BE2C (cell line): ENCODE data around the gene ALKBH7.
"Not testable (repeated sequence)": the region's sequence is repeated elsewhere in the genome, so short reads cannot be mapped to it uniquely, and the experiment has no call there.

Experiments
- DNase-seq: peaks from one replicate; pipeline ENCODE4 v3.0.0-alpha.2; 2020
- H3K27me3 ChIP-seq: fragments of 250-450 bp; sonication (Bioruptor Pico); 2 replicates; pipeline ENCODE4 v1.5.1; 2020; ENCODE audit warnings: mild to moderate bottlenecking
- H3K36me3 ChIP-seq: fragments of 250-450 bp; sonication (Bioruptor Pico); 2 replicates; pipeline ENCODE4 v1.5.1; 2020; ENCODE audit warnings: mild to moderate bottlenecking
- H3K4me1 ChIP-seq: fragments of 250-450 bp; sonication (Bioruptor Pico); 2 replicates; pipeline ENCODE4 v1.5.1; 2020
- H3K4me3 ChIP-seq: 2 replicates; pipeline ENCODE4 v1.5.1; 2011; ENCODE audit warnings: low read depth, low read length
- H3K9me3 ChIP-seq: fragments of 250-450 bp; sonication (Bioruptor Pico); 2 replicates; pipeline ENCODE4 v1.5.1; 2020
- TF ChIP-seq, protein P1 (sequence below): IDR thresholded peaks from 2 replicates; pipeline ENCODE4 v1.5.1; 2012; ENCODE audit warnings: mild to moderate bottlenecking, low read depth, low read length

ALKBH7 gene

GRCh38 chr19:6394831-6395230 lies 22.2 kb downstream of the ALKBH7 start:
- Histone ChIP-seq H3K4me3 (no peak overlapping the region), H3K9me3 (no peaks in the 10 kb centered on the region), H3K4me1 (peaks cover 6% of the 10 kb centered on the region; the same call in 1 of the 2 replicates), H3K27me3 (no peaks in the 10 kb centered on the region), H3K36me3 (peaks cover 5% of the 10 kb centered on the region)
- TF ChIP-seq, protein P1, sequence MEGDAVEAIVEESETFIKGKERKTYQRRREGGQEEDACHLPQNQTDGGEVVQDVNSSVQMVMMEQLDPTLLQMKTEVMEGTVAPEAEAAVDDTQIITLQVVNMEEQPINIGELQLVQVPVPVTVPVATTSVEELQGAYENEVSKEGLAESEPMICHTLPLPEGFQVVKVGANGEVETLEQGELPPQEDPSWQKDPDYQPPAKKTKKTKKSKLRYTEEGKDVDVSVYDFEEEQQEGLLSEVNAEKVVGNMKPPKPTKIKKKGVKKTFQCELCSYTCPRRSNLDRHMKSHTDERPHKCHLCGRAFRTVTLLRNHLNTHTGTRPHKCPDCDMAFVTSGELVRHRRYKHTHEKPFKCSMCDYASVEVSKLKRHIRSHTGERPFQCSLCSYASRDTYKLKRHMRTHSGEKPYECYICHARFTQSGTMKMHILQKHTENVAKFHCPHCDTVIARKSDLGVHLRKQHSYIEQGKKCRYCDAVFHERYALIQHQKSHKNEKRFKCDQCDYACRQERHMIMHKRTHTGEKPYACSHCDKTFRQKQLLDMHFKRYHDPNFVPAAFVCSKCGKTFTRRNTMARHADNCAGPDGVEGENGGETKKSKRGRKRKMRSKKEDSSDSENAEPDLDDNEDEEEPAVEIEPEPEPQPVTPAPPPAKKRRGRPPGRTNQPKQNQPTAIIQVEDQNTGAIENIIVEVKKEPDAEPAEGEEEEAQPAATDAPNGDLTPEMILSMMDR = no peak
- DNase-seq = no peak

DNA sequence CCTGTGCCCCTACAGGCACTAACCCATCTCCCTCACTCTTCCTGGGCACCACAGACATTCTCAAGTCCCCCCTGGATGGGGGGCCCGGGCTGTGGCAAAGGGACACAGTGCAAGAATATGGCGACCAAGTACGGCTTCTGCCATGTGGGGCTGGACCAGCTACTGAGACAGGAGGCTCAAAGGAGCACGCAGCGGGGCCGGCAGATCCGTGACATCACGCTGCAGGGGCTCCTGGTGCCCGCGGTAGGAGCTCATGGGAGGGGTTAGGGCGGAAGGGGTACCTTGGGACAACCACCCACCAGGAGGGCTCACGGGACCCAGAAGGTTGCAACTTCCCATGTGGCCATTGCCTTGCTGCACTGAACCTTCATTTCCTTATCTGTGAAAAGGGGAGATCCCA lies 23.7 kb downstream of the ALKBH7 start:
- no peak overlapping the region for H3K4me3 ChIP-seq
- no peaks in the 10 kb centered on the region; the same call in 1 of the 2 replicates for H3K36me3 ChIP-seq
- H3K9me3 ChIP-seq = no peaks in the 10 kb centered on the region
- H3K4me1 ChIP-seq = peaks cover 6% of the 10 kb centered on the region; the same call in 1 of the 2 replicates
- DNase-seq = no peak
- no peaks in the 10 kb centered on the region for H3K27me3 ChIP-seq
- TF ChIP-seq, protein P1 = no peak

GRCh38 chr19:6400062-6400944 lies 27.7 kb downstream of the ALKBH7 start:
- not testable (repeated sequence) for H3K36me3 ChIP-seq, H3K9me3 ChIP-seq, H3K27me3 ChIP-seq

GRCh38 chr19:6402058-6402457 lies 29.5 kb downstream of the ALKBH7 start:
- Histone ChIP-seq H3K4me1 (no peaks in the 10 kb centered on the region), H3K27me3 (no peaks in the 10 kb centered on the region), H3K4me3 (no peak overlapping the region), H3K9me3 (no peaks in the 10 kb centered on the region), H3K36me3 (no peaks in the 10 kb centered on the region)
- DNase-seq = no peak
- TF ChIP-seq, protein P1 = no peak

More at GRCh38 chr19:6400062-6400944, 27.7 kb downstream of the ALKBH7 start:
- not testable (repeated sequence) for H3K4me3 ChIP-seq, H3K4me1 ChIP-seq, DNase-seq

- TF ChIP-seq, protein P1 = no peak
- DNase-seq = no peak
- Histone ChIP-seq H3K27me3 (no peaks in the 10 kb centered on the region), H3K4me1 (no peaks in the 10 kb centered on the region), H3K9me3 (no peaks in the 10 kb centered on the region), H3K36me3 (no peaks in the 10 kb centered on the region), H3K4me3 (no peak overlapping the region)
These were observed 30.4 kb downstream of the ALKBH7 start for GRCh38 chr19:6402837-6403608.

- H3K27me3 ChIP-seq = no peaks in the 10 kb centered on the region
- DNase-seq = no peak
- H3K36me3 ChIP-seq = no peaks in the 10 kb centered on the region
- H3K4me3 ChIP-seq = no peak overlapping the region
- H3K9me3 ChIP-seq = no peaks in the 10 kb centered on the region
- no peaks in the 10 kb centered on the region for H3K4me1 ChIP-seq
- TF ChIP-seq, protein P1 = no peak
These were observed 33.8 kb downstream of the ALKBH7 start for GRCh38 chr19:6406401-6406800.
